ENCODE measurements around the gene ARID2.

DNA sequence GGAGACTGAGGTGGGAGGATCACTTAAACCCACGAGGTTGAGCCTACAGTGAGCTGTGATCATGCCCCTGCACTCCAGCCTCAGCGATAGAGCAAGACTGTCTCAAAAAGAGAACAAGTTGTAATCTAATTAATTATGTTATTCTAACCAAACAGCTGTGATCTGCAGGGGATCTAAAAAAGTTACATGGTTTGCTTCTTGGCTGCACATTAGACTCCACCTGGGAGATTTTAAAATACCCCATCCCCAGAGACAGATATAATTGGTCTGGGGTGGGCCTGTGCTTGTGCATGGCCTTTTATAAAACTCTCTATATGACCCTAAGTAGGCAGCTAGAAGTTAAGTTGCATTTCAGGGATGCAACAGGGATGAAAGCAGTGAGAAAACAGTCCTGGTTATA lies 184.1 kb downstream of the ARID2 start:
- TF ChIP-seq, protein P1, sequence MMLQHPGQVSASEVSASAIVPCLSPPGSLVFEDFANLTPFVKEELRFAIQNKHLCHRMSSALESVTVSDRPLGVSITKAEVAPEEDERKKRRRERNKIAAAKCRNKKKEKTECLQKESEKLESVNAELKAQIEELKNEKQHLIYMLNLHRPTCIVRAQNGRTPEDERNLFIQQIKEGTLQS (IDR thresholded peaks at IDR 0.05): no peak
- TF ChIP-seq, protein P1 (CRISPR knock-in tag; conservative IDR thresholded peaks at IDR 0.05): no peak
- TF ChIP-seq ZNF274 (IDR thresholded peaks at IDR 0.05; ENCODE audit: borderline replicate concordance, low read depth, low read length): no peak
- no peak for TF ChIP-seq POLR2A (conservative IDR thresholded peaks at IDR 0.05)
- no peak for TF ChIP-seq FOXK1 (CRISPR knock-in tag; IDR thresholded peaks at IDR 0.05; ENCODE audit: borderline replicate concordance)
- no peak for TF ChIP-seq TAF1 (IDR thresholded peaks at IDR 0.05; ENCODE audit: control insufficient read depth, extremely low read depth, insufficient read depth, low read length, severe bottlenecking)
- TF ChIP-seq, protein P2, sequence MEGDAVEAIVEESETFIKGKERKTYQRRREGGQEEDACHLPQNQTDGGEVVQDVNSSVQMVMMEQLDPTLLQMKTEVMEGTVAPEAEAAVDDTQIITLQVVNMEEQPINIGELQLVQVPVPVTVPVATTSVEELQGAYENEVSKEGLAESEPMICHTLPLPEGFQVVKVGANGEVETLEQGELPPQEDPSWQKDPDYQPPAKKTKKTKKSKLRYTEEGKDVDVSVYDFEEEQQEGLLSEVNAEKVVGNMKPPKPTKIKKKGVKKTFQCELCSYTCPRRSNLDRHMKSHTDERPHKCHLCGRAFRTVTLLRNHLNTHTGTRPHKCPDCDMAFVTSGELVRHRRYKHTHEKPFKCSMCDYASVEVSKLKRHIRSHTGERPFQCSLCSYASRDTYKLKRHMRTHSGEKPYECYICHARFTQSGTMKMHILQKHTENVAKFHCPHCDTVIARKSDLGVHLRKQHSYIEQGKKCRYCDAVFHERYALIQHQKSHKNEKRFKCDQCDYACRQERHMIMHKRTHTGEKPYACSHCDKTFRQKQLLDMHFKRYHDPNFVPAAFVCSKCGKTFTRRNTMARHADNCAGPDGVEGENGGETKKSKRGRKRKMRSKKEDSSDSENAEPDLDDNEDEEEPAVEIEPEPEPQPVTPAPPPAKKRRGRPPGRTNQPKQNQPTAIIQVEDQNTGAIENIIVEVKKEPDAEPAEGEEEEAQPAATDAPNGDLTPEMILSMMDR (IDR thresholded peaks at IDR 0.05 in 2 of 3, conservative IDR thresholded peaks at IDR 0.05 in 1 of 3; ENCODE audit: insufficient read depth in 2 of 3, low read depth in 1 of 3, low read length in 3 of 3): no peak
- no peak for TF ChIP-seq CCNT2 (IDR thresholded peaks at IDR 0.05; ENCODE audit: borderline replicate concordance, extremely low read depth, insufficient read length, low read depth, low read length)
- TF ChIP-seq CREM (IDR thresholded peaks at IDR 0.05; ENCODE audit: low read depth): no peak
